Measurements from ENCODE around the gene FHOD3. TPM values are rescaled to one million over a fixed set of nuclear protein-coding genes. Genes with fewer than 3 reads are reported as not detected.

FHOD3 gene
- total RNA-seq, 1 donor from 2014 or later = 311 TPM

- intact Hi-C loops (cut with DNase I) = no loop called here
Measured at GRCh38 chr18:36419188-36419899, 121.8 kb downstream of the FHOD3 start.

GRCh38 chr18:36419900-36420531 lies 122.5 kb downstream of the FHOD3 start:
- no peak for DNase-seq (ENCODE audit: low spot score)
- intact Hi-C loops (cut with DNase I) = loop anchor here (5.0 kb wide), 1 partner anchor 37 kb away; no protein-coding TSS in a partner anchor

More at GRCh38 chr18:36419188-36419899, 121.8 kb downstream of the FHOD3 start:
- no peak for DNase-seq (ENCODE audit: low spot score)

GRCh38 chr18:36420826-36421225 lies 123.3 kb downstream of the FHOD3 start:
- no peak for DNase-seq (ENCODE audit: low spot score)
- intact Hi-C loops (cut with DNase I) = loop anchor here (5.0 kb wide), 1 partner anchor 36 kb away; no protein-coding TSS in a partner anchor

GRCh38 chr18:36424741-36425142 lies 127.2 kb downstream of the FHOD3 start:
- DNase-seq (ENCODE audit: low spot score) = no peak
- intact Hi-C loops (cut with DNase I) = loop anchor here (5.0 kb wide), 1 partner anchor 33 kb away; no protein-coding TSS in a partner anchor

- intact Hi-C loops (cut with DNase I) = no loop called here
- DNase-seq (ENCODE audit: low spot score) = no peak
Measured at GRCh38 chr18:36427369-36427768, 129.9 kb downstream of the FHOD3 start.

GRCh38 chr18:36427831-36428230 lies 130.3 kb downstream of the FHOD3 start:
- intact Hi-C loops (cut with DNase I) = no loop called here
- DNase-seq (ENCODE audit: low spot score) = no peak

GRCh38 chr18:36428431-36429029 lies 131.0 kb downstream of the FHOD3 start:
- DNase-seq (ENCODE audit: low spot score) = no peak
- intact Hi-C loops (cut with DNase I) = no loop called here

- intact Hi-C loops (cut with DNase I) = loop anchor here (10.0 kb wide), 1 partner anchor 248 kb away; the partner anchor contains the start of gene MOCOS
- DNase-seq (ENCODE audit: low spot score) = no peak
Measured at GRCh38 chr18:36432880-36433555, 135.5 kb downstream of the FHOD3 start.

GRCh38 chr18:36436387-36436786 lies 138.9 kb downstream of the FHOD3 start:
- no peak for DNase-seq (ENCODE audit: low spot score)
- intact Hi-C loops (cut with DNase I) = loop anchor here (10.0 kb wide), 1 partner anchor 252 kb away; the partner anchor contains the start of gene MOCOS

- intact Hi-C loops (cut with DNase I) = no loop called here
- no peak for DNase-seq (ENCODE audit: low spot score)
Measured at GRCh38 chr18:36440614-36441013, 143.1 kb downstream of the FHOD3 start.

- no peak for DNase-seq (ENCODE audit: low spot score)
- intact Hi-C loops (cut with DNase I) = no loop called here
Measured at GRCh38 chr18:36441426-36442240, 144.1 kb downstream of the FHOD3 start.

- no peak for DNase-seq (ENCODE audit: low spot score)
Measured at GRCh38 chr18:36442717-36443116, 145.2 kb downstream of the FHOD3 start.

GRCh38 chr18:36446059-36446458 lies 148.5 kb downstream of the FHOD3 start:
- intact Hi-C loops (cut with DNase I) = no loop called here
- no peak for DNase-seq (ENCODE audit: low spot score)

More at GRCh38 chr18:36442717-36443116, 145.2 kb downstream of the FHOD3 start:
- intact Hi-C loops (cut with DNase I) = no loop called here

- intact Hi-C loops (cut with DNase I) = no loop called here
- DNase-seq (ENCODE audit: low spot score) = no peak
Measured at GRCh38 chr18:36448384-36449290, 151.1 kb downstream of the FHOD3 start.

GRCh38 chr18:36449451-36449850 lies 151.9 kb downstream of the FHOD3 start:
- DNase-seq (ENCODE audit: low spot score) = no peak
- intact Hi-C loops (cut with DNase I) = no loop called here

GRCh38 chr18:36450264-36450663 lies 152.8 kb downstream of the FHOD3 start:
- intact Hi-C loops (cut with DNase I) = no loop called here
- no peak for DNase-seq (ENCODE audit: low spot score)

- intact Hi-C loops (cut with DNase I) = no loop called here
- no peak for DNase-seq (ENCODE audit: low spot score)
Measured at GRCh38 chr18:36451454-36452251, 154.1 kb downstream of the FHOD3 start.

Measured in cardiac septum (tissue), 1 donor.